GM19455 (cell line): ENCODE data around the gene OVCH1.

ENCODE experiments used
- ATAC-seq: cut with Tn5 transposase; IDR thresholded peaks from one replicate; pipeline ENCODE4 v1.9.1; 2021; ENCODE audit not compliant: unreplicated experiment

The OVCH1 gene, protein sequence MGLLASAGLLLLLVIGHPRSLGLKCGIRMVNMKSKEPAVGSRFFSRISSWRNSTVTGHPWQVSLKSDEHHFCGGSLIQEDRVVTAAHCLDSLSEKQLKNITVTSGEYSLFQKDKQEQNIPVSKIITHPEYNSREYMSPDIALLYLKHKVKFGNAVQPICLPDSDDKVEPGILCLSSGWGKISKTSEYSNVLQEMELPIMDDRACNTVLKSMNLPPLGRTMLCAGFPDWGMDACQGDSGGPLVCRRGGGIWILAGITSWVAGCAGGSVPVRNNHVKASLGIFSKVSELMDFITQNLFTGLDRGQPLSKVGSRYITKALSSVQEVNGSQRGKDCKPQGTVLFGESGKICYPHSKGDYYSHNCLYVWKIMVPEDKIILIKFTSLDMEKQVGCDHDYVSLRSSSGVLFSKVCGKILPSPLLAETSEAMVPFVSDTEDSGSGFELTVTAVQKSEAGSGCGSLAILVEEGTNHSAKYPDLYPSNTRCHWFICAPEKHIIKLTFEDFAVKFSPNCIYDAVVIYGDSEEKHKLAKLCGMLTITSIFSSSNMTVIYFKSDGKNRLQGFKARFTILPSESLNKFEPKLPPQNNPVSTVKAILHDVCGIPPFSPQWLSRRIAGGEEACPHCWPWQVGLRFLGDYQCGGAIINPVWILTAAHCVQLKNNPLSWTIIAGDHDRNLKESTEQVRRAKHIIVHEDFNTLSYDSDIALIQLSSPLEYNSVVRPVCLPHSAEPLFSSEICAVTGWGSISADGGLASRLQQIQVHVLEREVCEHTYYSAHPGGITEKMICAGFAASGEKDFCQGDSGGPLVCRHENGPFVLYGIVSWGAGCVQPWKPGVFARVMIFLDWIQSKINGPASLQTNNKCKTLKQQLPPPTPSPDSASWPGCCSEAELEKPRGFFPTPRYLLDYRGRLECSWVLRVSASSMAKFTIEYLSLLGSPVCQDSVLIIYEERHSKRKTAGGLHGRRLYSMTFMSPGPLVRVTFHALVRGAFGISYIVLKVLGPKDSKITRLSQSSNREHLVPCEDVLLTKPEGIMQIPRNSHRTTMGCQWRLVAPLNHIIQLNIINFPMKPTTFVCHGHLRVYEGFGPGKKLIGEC

DNA sequence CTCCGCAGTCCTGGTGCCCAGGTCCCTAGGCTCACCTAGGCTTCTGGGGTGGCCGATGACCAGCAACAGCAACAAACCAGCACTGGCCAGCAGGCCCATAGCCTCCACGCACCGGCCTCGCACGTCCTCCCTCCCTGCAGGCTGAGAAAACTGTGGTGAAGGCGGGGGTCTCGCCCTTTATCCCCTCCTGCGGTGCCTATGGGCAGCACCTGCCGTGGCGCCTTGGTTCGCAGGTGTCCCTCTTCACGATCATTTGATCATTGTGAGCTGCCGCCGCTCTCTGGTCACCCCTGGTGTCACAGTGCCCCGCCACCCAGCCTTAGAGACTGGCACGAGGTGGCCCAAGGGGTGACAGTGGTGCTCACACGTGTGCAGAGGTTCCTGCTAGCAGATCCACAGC is at the start of gene OVCH1:
OVCH1 (minus strand) TSS at position 99 of the 400 bp plus-strand sequence; CDS start at position 99, 0 bp downstream.
- ATAC-seq = no peak

DNA sequence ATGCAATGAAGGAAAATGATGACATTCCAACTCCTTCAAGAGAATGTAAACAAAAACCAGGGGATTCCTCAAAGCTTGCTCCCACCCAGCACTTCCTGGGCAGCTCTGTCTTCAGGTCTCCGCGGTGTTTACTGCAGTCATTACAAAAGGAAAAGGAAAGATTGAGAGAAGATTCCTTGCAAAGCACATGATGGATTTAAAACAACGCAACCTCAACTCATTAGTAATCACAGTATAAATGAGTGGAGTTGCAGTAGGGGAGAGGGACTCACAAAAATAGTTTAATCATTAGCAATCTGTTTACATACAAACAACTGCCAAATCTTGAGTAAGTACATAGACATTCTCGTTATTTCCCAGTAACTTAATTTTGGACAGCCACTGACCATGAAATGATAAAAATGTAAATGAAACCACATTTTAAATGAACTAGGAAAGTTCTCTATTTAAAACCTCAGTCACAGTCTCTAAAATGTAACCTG is 49.7 kb upstream of the OVCH1 start:
- ATAC-seq = no peak

DNA sequence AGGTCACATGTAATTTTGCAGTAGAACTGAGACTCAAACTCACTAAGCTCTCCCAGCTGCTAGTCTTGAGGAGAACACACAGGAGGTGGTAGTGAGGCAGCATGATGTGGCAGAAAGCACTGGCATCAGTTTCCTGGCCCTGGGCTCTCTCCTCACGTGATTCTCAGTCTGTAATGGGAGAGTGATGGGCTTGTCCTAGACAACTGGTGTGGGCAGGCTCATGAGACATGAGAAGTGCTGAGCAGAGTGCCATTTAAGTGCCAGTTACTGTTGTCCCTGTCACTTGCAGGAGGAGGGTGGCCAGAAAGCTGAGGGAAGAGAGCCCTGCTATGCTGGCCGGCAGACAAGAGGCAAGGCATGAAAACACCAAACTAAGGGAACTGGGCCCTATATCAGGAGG is 48.5 kb upstream of the OVCH1 start:
- ATAC-seq = no peak

DNA sequence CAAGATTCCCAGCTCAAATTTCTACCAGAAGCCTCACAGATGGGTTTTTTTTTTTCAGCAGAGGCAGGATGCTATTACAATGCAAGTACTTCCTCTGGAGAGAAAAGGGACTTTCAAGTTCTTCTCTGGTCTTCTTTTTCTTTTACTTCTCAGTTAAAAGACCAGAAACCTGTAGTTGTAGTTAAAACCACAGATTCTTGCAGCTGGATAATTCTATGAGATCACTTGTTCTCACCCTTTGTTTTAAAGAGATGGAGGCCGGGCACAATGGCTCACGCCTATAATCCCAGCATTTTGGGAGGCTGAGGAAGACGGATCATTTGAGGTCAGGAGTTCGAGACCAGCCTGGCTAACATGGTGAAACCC is 47.6 kb upstream of the OVCH1 start:
- ATAC-seq = peak; percentile 65

DNA sequence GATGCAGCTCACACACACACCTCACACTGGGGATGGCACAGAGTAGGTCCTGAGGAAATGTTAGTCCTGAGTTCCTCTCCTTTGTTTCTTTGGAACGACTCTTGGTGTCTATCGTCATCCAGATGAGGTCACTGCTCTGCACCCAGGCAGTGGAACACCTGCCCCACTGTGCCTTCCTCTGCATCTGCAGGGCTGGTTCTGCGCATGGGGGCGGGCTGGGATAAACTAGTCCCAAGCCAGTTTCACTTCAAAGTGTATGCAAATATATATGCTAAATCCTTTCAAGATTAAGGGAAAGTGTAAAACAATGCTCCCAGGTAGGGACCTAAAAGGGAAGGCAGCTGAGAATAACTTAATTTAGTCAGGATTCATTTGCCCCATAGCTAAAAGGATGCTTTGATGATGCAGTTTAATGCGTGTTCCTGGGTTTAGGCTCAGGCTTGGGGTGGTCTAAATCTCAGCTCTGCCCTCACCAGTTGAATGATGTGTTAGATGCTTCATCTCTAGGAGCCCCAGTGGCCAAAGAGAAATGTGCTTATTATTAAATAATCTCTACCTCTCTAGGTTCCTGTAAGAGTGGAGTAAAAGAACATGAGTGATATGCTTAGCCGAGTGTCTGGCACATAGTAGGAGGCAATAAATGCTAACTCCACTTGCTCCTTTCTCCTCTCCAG is 47.1 kb upstream of the OVCH1 start:
- ATAC-seq = no peak

DNA sequence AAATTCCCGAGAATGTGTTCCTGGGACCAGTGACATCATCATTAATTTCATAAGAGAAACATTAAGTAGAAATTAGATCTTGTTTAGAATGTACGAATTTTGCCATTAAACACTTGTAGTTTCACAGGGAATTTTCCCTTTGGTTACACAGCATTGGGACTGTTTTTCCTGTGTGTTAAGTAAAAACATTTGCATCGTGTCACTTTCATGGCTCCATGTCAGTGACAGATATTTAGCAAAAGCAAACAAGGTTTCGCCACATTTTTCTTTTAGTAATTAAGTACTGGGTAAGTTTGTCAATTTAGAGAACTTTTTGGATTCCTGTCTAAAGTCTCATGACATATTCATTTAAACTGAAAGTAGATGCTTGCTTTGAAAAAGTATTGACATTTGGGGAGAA is 45.5 kb upstream of the OVCH1 start:
- no peak for ATAC-seq

DNA sequence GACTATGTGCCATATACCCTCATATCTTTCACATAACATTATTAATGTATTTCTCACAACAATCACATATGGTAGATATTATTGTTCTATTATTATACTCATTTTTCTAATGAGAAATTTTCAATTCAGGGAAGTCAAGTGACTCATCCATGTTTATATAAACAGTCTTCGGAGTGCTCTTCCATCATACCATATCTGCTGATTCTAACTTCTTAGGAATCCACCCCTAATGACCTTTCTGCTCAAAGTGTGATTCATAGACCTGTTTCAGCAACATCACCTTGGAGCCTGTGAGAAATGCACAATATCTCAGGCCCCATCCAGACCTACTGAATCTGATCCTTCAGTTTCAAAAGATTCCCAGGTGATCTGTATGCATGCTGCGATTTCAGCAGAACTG is 39.8 kb upstream of the OVCH1 start:
- ATAC-seq = no peak

DNA sequence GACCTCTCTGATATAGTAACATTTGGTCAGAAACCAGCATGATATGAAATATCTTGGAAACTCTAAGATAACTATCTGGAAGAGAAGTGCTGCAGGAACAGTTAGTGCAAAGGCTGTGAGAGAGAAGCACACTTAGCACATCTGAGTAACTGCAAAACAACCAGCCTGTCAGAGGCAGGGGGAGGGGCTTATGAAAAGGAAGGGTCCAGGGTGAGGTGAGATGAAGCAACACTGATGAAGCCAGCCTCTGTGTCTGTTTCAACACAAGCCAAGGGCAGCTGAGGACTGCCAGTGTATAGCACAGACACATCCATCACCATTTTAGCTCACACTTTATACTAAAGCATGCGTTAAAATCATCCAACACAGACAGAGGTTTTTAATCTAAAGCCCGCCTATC is 37.4 kb upstream of the OVCH1 start:
- ATAC-seq = no peak

DNA sequence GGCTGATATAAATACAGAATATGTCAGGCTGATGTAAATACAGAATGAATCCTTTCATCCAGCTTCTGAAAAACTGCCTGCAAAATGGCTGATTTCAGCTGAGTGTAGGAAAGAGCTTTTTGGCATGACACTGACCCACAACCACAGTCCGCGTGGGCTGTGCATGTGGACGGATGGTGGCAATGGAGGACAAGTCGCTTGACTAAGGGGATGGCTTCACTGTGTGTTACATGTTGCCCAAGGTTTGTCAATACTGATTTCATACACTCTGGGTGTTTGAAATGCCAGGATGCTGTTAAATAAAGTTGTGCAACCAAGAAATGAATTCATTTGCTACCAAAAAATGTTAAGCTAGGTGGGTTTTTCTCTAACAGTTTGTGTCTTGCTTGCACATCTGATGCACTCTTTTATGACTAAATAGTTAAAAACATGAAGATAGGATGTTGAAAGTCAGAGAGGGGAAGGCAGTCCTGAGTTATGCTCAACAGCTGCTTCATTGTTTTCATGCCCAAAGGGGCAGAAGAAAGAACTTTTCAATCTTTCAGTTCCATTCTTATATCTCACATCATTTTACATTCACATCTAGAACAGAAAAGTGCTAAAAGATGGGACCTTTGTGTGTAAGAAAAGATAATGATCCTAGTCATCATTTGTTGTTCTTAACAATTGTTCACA is 36.5 kb upstream of the OVCH1 start:
- no peak for ATAC-seq

DNA sequence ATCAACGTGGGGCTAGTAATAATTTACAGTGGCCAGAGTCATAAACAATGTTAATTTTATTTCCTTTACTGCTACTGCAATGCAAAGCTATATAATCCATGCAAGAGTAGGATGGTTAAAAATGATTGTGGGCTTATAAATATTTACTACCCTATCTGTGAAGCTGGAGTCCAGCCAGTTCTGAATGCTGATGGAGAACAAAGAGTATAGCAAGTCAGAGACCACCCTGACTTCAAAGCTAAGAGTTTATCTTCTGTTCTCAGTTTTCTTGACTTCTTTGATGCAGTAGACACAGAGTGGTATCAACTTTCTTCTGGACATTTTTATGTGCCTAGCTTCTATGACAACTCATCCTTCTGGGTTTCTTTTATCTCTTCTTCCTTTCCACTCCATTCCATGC is 34.0 kb upstream of the OVCH1 start:
- no peak for ATAC-seq

DNA sequence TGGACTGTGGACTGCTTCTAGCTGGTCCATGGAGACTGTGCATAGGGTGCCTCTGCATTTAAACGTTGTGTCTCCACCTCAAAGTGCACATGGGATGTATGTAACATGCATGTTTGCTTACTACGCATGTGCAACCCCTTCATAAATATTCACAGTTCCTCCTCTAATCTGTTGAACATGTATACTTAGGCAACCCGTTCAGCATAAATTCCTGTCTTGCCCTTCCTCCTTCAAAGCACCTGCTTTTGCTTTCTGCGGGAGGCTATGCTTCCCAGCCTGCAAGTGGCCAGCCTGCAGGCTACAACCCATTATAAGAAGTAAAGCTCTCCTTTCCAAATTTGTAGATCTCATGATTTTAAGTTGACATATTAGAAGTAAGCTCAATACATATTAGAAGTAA is 33.0 kb upstream of the OVCH1 start:
- ATAC-seq = no peak

DNA sequence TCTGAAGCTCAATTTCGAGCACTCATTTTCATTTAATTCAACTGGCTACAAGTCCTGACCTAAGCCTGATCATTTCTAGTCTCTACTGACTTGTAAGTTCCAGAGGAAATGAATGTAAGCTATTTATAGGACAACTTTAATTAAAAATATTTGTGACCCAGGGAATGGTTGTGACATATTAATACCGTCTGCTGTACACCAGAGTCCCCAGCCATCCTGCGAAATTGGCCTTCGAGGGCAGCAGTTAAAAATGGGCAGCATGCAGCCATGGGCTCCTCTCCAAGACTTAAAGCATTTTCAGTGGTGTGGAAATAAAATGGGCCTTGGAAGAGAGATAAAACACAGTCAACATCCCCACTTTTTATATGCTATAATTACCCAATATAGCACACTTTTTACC is 30.7 kb upstream of the OVCH1 start:
- ATAC-seq = no peak

DNA sequence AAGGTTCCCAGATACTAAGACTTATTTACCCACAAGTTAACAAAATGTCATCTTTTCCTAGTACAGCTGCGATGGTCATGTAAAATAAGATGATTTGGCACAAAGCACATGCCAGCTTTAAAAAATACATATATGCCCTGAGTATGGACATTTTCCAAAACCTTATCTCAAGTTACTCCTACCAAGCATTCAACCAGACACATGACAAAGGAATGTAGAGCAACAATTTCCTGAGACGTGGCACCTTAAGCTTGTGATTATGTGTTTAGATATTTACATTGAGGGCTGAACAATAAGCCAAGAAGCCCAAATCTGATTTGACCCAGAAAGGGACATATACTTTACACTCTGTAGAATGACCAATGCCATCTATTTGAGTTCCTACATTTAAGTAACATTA is 24.5 kb upstream of the OVCH1 start:
- ATAC-seq = no peak

DNA sequence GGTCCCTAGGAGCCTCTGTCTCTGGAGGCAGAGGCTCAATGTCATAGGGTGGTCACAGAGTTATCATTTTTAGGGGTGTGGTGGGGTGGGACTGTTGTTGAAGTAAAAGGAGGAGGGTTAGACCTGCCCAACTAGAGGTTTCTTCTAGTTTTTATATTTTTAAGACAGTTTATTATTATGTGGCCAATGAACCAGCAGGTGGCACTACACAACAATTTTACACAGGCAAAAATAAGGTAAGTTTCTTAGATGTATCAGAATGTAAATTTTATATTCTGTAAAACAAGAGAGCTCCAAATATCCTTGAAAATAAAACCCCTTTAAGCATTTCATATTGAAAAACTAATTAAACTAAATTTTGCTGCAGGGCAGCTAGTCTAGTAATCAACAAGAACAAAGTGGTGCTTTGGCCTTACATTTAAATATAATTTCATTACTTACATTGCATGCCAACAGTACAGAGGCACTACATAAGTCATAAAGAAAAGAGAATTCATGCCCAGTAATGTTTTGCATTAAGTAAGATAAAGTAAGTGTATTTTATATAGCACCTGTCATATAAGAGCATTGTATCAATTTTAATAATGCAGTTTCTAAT is 22.2 kb upstream of the OVCH1 start:
- no peak for ATAC-seq

DNA sequence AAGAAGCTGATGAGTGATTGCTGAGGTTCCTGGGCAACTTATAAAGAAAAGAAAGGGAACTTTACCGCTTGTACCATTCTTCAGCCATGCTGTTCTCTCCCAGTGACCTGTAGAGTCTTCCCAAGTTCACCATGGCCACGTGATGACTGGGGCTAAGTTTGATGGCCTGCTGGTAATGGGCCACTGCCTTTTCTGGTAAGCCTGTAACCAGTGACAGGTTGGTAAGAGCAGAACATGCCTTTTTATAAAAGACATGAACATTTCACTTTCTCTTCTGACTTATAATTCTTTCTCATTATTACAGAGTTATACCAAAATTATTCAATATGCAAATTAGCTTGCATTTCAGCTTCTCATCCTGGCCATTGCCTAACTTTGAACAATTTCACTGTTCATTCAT is 20.9 kb upstream of the OVCH1 start:
- ATAC-seq = no peak

DNA sequence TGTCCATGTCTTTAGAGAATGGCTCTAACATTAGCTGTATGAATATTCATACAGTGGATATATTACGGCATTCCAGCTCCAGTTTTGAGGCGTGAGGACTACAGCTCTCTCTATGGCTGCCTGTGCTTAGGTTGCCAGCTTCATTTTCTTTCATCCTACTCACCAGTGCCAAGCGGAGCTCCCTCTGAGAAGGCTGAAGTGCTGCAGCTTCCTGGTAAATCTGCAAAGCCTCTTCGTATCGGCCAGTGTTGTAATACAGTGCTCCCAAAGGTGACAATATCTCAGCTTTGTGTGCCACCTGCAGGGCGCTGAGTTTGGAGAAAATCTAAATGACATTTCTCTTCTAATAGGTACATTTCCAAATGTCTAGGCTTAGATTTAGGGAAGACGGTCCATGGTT is 19.8 kb upstream of the OVCH1 start:
- ATAC-seq = no peak

DNA sequence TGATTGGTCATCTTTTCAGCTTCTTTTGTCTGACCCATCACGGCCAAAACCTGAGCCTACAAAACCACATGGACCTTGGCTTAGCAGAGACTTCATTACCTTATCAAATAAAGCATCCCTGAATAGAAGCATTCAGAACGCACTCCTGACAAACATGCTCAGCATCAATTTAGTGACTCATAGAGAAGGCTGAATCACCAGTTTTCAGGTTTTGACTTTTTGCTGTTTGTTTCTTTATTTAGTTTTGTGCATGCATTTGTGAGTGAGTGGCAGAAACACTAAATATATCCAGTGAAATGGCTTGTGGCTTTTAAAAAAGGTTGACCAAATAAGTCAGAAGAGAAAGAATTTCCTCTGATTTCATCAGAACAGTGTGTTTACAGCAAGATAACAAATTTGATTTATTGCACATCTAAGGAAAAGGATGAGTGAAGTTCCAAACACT is 19.0 kb upstream of the OVCH1 start:
- no peak for ATAC-seq

DNA sequence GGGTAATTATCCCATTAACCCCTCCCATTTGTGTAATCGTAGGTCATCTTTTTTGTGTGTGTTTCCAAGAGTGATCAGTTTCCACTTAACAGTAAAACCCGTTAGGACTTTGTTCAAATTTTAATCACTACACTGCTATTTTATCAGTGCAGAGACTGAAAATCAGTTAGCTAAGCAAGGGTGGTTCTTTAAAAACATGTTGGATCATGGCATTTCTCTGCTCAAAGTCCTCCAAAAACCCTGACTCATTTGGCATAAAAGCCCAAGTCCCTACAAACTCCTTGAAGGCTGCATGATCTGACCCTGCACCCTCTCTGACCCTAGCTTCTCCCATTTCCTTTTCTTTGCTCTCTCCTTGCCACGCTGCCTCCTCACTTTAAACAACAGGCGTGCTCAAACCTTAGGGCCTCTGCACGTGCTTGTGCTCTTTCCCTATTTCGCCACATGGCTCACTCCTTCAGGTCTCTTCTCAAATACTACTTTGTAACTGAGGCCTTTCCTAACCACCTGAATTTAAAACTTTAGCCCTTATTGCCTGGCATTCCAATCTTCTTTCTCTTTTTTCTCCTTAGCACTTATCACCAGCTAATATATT is 13.2 kb upstream of the OVCH1 start:
- no peak for ATAC-seq

DNA sequence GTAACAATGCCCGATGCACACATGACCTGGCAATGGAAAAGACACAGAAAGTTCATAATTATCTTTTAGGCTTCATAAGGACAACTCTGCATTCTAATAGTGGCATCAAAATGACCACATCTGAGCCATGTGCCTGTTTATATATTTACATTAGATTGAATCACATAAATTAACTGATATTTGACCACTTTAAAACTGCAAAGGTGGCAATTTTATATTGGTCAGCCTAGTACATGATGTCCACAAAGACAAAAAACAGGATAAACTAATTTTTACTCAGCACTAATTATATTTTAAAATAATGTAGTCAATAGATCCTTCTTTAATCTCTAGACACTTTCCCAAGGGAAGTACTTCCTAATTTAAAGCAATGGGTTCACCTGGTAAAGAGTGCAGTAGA is 12.0 kb upstream of the OVCH1 start:
- ATAC-seq = no peak

DNA sequence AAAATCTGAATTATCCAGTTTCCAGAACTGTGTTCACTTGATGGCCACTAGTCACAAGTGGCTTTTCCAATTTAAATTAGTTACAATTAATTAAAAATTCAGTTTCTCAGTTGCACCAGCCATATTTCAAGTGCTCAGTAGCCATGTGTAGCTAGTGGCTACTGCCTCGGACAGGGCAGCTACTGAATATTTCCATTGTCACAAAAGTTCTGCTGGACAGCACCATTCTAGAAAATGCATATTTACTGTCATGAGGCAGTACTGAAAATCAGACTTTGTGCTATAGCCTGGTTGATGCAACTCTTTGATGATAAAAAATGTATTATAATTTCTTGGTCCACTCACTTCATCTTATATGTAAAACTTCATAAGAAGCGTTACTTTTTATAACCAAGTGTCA is 11.5 kb upstream of the OVCH1 start:
- ATAC-seq = no peak
